NCI-H2196 (cell line): ENCODE measurements around the gene FPR3.
"Not testable (repeated sequence)": the region's sequence is repeated elsewhere in the genome, so short reads cannot be mapped to it uniquely, and the experiment has no call there.

ENCODE experiments used
- DNase-seq: peaks from one replicate; lab custom pipeline; 2025; ENCODE audit not compliant: unreplicated experiment; lab: John Stamatoyannopoulos, UW

Gene FPR3

GRCh38 chr19:51806571-51806970 lies 11.6 kb downstream of the FPR3 start:
- DNase-seq: not testable (repeated sequence)

- DNase-seq: no peak
These were observed 12.2 kb downstream of the FPR3 start for GRCh38 chr19:51807111-51807701.

- no peak for DNase-seq
These were observed 13.0 kb downstream of the FPR3 start for GRCh38 chr19:51807925-51808324.

- no peak for DNase-seq
These were observed 13.5 kb downstream of the FPR3 start for GRCh38 chr19:51808333-51808986.

GRCh38 chr19:51809787-51810186 lies 14.8 kb downstream of the FPR3 start:
- DNase-seq: no peak

- DNase-seq: no peak
These were observed 15.3 kb downstream of the FPR3 start for GRCh38 chr19:51810223-51810622.

- no peak for DNase-seq
These were observed 16.4 kb downstream of the FPR3 start for GRCh38 chr19:51811344-51811743.

GRCh38 chr19:51815043-51815442 lies 20.1 kb downstream of the FPR3 start:
- no peak for DNase-seq

GRCh38 chr19:51816711-51817110 lies 21.8 kb downstream of the FPR3 start:
- no peak for DNase-seq

- no peak for DNase-seq
These were observed 25.1 kb downstream of the FPR3 start for GRCh38 chr19:51820011-51820410.

- DNase-seq: no peak
These were observed 26.0 kb downstream of the FPR3 start for GRCh38 chr19:51820831-51821446.

- DNase-seq: no peak
These were observed 26.5 kb downstream of the FPR3 start for GRCh38 chr19:51821456-51821855.

GRCh38 chr19:51821921-51822320 lies 27.0 kb downstream of the FPR3 start:
- no peak for DNase-seq

- no peak for DNase-seq
These were observed 27.4 kb downstream of the FPR3 start for GRCh38 chr19:51822325-51822724.

GRCh38 chr19:51822946-51823345 lies 28.0 kb downstream of the FPR3 start:
- no peak for DNase-seq

- no peak for DNase-seq
These were observed 29.5 kb downstream of the FPR3 start for GRCh38 chr19:51824281-51825005.

- DNase-seq: no peak
These were observed 35.3 kb downstream of the FPR3 start for GRCh38 chr19:51830274-51830673.

- no peak for DNase-seq
These were observed 42.2 kb downstream of the FPR3 start for GRCh38 chr19:51837145-51837544.

GRCh38 chr19:51861870-51862622 lies 67.1 kb downstream of the FPR3 start:
- DNase-seq: no peak

- no peak for DNase-seq
These were observed 78.1 kb downstream of the FPR3 start for GRCh38 chr19:51873097-51873496.
